Thyroid gland (tissue), 4 donors: ENCODE results near the gene CLRN3.

Experiments
- CTCF ChIP-seq, 6 experiments: fragments of 200-600 bp in 3 of 6; fragments of 450-650 bp in 3 of 6; sonication (generic) in 3 of 6; IDR thresholded peaks; one replicate each; pipeline ENCODE4 v1.5.1; 2016 to 2019; ENCODE audit warnings: antibody characterized with exemption in 6 of 6, mild to moderate bottlenecking in 2 of 6, inconsistent platforms in 1 of 6, moderate library complexity in 1 of 6
- POLR2A ChIP-seq, 2 donors: fragments of 450-650 bp; IDR thresholded peaks; one replicate each; pipeline ENCODE4 v1.6.1; 2017; ENCODE audit warnings: antibody characterized with exemption in 2 of 2, mild to moderate bottlenecking in 2 of 2, moderate library complexity in 1 of 2

DNA sequence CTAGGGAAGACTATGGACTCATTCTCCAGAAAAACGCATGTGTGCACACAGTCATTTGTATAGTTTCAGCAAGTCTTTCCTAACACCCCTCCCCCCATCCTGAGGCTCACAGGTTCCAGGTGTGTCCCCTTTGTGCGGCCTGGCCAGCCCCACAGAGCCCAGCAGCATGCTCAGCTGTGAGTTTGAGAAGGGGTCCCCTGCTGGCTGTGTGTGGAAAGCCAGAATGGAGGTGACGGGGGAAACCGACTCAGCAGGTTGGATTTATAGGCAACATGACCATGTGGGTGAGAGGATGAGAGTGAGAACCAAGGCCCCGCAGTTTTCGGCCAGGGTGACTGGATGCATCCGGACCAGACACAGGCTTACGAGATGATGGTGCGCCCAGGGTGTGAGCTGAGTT, 24.1 kb upstream of the CLRN3 start:
- no peak for TF ChIP-seq CTCF (IDR thresholded peaks at IDR 0.05)
- no peak for TF ChIP-seq POLR2A (IDR thresholded peaks at IDR 0.05)
